Stimulated activated CD8-positive, alpha-beta memory T cell treated with anti-CD3 and anti-CD28 coated beads, Interleukin-2, amount 100 ng/mL, for 1 hour (primary cell): Measurements from ENCODE around the gene SND1.

Experiments
- DNase-seq, 2 donors: peaks; one replicate each; pipeline ENCODE4 v3.0.0-alpha.2; 2020; ENCODE audit warnings: low read depth in 2 of 2

The SND1 gene

DNA sequence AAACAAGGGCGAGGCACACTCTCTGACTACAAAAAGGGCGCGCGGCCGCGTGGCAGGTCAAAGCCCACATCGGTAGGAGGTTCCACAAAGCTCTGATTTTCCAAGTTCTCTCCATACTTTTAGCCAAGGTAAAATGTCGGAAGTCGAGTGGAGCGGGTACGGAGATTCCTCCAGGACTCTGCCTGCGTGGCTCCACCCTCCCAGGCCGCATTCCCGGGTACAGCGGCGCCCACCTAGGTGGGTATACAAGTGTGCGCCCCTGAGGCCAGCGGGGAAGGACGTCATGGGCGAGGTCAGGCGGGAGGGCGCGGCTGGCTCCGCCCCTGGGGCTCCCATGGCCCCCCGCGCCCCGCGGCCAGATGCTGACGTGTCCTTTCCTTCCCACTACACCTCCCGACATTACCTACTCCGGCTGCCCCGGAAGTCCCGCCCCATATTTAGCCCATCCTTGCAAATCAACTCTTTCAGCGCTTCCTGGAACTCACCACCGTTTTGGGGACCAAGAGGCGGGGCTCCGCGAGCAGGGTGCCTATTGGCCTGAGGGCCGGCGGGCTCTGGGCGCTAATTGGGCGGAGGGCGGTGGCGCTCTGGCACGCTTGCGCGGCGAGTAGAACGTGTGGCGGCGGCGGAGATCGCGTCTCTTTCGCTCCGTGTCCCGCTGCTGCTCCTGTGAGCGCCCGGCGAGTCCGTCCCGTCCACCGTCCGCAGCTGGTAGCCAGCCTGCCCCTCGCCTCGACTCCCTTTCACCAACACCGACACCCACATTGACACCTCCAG, at the start of gene SND1:
SND1 (plus strand) TSS at position 639 of the 777 bp plus-strand sequence. CDS start 180 bp downstream, outside the sequence.
- peak; percentile 94 to 97 for DNase-seq

DNA sequence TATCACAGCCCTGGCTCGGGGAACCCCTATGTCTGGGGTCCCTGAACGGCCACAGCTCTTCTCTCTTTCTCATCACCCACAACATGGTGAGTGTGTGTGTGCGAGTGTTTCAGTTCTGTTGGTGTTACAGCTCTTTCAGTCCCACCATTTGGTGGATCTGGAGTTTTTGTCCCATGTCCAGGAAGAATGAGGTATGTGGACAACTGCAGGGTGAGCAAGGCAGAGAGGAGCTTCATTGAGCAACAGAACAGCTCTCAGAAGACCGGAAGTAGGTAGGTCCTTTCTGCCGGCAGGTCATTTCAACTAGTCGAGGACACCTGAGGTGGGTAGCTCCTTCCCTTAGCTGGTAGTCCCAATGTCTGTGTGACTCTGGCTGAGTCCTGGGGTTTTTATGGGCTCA, 43.5 kb upstream of the SND1 start:
- DNase-seq, result no peak

DNA sequence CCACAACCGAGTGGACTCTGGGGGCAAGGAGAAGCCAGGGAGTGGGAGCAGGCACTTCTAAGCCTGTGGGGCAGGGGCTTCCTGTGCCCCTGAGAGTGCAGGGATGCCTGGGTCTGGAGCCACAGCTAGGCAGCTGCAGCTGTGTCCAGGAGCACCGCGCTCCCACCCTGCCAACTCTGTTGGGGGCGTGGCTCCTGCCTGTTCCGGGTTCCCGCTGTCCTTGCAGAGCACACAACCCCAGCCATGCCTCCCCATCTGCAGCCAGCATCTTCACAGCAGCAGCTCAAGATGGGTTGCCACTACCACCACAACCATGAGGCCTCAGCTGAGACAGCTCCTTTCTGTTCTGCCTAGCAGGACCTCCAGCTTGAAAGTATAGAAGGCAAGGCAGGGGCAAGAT, 42.7 kb upstream of the SND1 start:
- no peak for DNase-seq

DNA sequence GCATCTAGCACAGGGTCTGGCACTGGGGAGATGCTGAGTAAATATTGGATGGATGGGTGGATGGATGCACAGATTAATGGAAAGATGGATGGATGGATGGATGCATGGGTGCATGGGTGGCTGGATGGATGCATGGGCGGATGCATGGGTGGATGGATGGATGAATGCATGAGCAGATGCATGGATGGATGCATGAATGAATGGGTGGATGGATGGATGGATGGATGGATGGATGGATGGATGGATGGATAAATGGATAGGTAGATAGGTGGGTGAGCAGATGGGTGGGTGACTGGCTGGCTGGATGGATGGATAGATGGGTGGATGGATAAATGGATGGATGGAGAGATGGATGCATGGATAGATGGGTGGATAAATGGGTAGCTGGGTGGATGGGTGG, 39.7 kb upstream of the SND1 start:
- DNase-seq, result no peak

DNA sequence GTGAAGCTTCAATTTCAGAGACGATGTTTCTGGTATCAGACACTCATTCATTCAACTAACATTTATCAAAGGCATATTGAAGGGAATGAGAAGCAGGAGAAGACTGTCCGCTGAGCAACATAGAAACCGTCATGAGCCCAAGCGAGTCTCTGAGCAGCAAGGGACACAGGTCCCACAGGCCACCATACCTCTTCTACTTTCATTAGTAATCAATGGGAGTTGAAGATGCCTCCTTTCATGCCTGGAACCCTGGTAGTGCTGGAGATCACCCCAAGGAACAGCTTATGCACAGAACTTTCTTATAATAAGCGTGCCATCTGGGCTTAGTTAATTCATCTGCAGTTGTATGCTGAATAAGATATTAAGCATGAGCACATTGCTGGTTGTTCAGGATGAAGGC, 35.3 kb upstream of the SND1 start:
- no peak for DNase-seq

DNA sequence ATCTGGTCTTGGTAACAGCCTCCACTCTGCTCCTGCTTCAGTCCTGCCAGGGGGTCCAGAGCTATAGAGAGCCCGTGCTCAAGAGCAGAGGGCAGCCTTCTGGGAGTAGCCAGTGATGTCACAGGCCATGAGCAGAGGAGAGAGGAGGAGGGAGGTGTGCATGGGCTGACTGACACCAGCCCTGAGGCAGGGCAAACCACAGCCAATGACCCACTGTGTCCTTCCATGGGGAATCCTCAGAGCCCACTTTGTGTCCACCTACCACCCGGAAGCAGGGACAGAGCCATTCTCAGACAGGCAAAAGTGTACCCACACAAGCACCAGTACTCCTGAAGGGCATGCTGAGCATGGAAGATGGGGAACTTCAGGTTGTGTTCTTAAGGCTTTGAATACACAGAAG, 34.0 kb upstream of the SND1 start, which contains the start of gene PAX4:
PAX4 (minus strand) TSS at position 101 of the 400 bp plus-strand sequence. CDS start 2,214 bp downstream, outside the sequence.
- no peak for DNase-seq

DNA sequence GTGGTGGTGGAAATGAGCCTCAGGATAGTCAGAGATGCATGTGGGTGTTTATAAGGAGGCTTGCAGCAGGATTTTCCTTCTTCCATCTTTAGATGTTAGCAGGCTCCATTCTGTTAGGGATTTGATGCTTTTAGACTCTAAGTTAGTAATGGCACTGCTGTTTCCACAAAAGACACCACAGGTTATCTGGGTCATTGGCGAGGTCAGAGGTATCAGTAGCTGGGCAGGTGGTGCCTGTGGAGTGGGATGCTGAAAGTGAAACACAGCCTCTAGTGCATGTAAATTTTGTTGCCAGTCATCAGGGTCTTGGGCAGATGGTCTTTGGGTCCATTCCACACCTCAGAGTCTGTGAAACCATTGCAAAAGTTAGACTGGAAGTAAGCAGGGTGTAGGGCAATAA, 33.2 kb upstream of the SND1 start:
- DNase-seq, result no peak

DNA sequence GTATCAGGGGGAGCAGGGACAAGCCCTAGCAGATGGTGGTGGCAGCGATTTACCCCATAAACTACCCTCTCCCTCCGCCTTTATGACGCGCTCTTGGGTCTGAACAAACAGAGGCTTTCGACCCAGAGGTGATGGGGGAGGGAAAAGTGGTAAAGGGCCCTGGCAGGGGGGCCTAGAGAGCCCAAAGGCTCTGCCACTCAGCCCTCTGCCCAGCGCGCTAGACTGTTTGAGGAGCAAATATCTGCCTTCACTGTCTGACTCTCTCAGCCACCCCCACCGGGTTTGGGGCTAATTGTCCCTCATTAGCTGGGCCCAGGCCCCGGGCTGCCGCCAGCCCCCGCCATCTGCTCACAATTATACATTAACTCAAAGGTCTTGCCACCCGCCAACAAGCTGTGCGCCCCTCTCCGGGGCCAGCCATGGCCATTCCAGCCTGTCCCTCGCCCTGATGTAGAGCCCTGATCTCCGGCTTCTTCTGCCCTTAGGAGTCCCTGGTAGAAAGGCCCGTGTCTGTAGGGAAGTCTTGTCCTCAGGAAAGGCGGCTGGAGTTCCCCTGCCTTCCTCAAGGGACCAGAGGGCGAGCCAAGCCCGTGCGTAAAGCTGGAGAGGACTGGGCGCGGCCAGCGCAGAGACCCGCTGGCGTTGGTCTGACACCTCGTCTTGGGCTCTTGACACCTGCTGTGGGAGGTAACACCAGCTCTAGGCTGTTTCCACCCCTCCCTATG, 32.2 kb upstream of the SND1 start:
- no peak for DNase-seq

DNA sequence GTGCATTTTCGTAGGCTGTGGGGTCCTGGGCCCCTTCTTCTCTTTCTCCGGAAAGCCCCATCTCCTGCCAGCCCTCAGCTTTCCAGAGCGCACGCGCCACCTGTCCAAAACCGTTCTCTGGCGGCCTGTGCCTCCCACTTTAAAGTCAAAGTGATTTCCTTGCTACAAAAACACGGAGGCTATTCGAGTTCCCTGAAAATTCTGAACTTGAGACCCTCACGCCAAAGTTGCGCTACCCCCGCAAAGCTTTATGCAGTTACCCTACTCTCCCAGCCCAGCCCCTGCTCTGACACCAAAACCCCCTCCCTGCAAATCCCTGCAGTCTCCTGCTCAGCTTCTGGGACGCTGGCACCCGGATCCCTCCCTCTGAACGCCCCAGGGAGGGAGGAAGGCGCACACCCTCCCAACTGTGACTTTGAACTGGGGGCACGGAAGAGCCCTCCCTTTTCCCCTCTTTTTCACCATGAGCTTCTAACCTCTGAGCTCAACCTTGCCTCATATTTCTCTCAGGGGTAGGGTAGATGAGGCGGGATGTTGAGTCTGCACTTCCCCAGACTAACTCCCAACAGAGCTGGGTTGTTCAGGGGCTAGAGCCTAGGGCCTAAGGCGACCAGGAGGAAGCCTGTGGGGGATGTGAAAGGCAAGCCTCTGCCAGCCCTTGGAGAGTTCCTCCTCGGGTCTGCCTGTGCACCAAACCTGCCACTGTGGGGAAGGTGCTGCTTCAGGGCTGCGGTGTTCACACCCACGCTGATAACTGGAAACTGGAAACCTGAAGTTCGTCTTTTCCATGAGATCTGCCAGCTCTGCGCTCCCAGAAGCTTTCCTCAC, 31.4 kb upstream of the SND1 start:
- DNase-seq, result no peak

DNA sequence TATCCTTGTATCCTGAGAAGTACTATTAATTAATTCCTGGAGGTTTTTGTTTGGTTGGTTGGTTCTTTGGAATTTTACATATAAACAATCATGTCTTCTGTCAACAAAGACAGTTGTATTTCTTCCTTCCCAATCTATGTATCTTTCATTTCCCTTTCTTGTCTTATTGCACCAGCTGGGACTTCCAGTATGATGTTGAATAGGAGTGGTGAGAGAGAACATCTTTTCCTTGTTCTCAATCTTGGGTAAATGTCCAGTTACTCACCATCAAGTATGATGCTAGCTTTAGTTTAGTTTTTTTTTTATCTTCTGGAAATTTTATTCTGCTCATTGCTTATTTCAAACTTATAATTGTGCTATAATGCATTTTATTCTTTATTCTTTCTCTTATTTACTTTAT, 26.7 kb upstream of the SND1 start:
- DNase-seq, result no peak

DNA sequence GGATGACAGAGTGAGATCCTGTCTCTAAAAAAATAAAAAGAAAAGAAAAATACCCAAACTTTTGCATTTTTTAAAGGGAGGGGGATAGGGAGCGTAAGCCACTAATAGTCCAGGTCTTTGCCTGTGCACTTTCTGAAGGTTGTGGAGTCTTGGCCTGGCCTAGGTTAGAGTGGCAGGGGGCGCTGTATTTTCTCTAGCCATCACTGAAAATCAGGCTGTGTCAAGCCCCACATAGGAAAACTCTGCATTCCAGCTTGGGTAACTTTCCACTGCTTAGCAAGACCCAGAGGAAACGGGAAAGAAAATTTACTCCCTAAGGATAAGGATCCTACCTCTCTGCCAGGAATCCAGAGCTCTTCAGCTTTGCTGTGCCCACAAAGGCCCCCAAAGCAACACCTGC, 23.5 kb upstream of the SND1 start:
- DNase-seq, result no peak

DNA sequence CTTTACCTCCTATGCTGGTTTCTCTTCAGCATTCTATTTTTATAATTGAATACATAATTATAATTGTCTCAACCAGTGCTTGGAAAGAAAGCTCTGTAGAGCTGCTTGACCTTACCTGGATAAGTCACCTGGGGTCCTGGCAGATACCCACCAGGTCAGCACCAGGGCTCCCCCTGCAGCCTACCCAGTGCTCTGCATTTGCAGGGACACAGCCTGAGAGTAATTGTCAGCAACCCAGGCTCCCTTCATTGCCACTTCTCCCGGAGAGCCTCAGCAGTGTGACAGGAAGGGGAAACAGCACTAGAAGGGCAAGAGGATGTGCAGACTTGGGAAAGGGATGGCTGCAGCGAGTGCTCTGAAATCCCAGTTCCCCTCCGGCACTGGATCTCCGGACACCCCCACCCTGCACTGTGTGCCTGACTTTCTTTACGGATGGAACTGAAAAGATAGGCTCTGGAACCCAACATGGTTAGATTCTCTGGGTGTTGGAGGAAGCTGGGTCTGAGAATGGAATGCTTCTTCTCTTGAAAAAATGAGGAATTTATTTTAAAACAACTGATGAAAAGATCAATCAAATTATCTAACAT, 22.6 kb upstream of the SND1 start:
- no peak for DNase-seq

DNA sequence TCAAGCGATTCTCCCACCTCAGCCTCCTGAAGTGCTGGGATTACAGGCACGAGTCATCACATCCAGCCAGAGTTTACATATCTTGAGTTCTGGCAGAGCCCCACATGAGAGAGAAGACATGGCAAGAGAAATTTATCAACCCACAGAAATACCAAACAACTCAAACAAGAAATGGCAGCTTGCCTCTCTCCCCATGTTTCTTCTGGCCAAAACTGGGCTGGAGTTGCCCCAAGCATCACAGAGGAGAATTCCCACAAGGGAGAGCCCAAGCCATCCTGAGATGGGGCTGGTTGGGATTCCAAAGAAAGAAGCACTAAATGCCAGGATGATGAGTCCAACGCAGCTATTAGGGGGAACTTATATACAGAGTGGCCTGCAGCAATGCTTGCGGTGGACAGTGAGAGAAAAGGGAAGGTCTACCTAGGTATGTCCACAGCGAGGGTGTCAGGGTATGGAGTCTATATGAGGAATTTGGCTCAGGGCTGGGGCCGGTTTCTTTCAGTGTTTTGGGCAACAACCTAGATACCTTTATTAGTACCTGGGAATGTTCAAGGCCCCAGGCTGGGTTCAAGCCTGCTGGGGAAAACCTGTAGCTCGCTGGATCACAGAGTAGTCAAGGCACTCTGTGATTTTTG, 19.6 kb upstream of the SND1 start:
- no peak for DNase-seq

DNA sequence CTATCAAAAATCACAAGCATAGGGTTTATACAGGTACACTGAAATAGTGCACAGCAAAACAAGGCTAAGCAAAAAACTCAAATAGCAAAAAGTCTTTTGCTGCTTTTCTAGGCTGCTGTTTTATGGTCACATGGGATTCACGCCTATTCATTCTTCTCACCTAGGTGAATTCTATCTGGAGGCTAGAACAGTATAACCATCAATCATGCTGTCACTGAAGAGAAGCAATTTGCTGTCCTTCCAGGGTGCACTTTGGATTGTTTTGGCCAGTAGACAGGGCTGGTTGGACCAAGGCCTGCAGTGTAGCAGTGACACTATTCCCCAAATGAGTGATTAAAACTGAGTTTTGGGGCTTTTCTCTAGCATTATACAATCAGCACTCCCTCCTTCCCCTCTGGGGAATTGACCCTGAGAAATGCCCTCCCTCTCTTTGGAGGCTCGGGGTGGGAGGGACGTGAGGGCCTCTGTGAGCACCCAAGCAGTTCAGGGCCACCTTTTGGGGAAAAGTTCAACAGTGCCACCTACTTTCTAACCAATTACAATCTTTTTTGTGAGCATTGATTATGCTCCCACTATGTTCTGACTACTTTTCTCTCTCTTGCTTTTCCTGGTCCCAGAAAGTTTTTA, 16.2 kb upstream of the SND1 start:
- no peak for DNase-seq

DNA sequence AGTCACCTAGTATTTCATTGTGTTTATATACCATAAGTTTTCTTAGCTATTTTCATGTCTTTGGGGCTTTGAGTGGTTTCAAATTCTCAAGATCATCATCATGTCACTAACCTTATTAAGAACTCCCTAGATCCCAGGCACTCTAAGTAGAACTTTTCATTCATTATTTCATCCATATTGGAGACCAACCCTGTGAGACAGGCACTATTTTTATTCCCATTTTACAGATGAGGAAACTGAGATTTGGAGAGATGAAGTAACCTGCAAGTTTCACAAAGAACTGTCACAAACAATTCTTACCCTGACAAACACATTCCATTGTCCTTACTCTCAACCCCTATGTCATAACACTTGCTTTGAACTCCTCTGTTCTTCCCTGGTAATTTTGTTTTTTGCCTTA, 13.8 kb upstream of the SND1 start:
- no peak for DNase-seq

DNA sequence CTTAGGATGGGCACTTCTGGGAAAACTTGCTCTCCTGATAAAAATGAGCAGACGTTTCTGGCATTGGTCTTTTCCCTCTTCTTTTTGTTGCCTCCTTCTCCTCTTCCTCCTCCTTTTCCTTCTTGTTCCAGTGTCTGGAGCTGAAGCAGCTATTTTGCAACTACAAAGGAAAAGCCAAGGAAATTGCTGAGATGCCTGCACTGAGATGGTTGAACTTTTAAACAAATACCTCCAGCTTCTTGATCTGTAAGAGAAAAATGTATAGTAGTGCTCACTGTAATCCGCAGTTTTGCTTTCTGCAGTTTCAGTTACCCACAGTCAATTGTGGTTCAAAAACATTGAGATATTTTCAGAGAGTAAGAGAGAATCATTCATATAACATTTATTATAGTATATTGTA, 7.5 kb upstream of the SND1 start:
- no peak for DNase-seq

DNA sequence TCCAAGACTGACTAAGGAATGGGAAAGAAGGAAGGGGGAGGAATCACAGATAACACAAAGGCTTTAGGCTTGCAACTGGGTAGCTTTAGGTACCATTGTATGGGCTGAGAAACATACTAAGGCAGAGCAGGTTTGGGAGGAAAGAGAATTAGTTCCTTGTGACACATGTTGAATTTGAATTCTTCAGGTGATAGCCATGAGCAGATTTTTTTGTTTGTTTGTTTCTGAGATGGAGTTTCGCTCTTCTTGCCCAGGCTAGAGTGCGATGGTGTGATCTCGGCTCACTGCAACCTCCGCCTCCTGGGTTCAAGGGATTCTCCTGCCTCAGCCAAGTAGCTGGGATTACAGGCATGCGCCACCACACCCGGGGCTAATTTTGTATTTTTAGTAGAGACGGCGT, 4.4 kb upstream of the SND1 start:
- no peak for DNase-seq

DNA sequence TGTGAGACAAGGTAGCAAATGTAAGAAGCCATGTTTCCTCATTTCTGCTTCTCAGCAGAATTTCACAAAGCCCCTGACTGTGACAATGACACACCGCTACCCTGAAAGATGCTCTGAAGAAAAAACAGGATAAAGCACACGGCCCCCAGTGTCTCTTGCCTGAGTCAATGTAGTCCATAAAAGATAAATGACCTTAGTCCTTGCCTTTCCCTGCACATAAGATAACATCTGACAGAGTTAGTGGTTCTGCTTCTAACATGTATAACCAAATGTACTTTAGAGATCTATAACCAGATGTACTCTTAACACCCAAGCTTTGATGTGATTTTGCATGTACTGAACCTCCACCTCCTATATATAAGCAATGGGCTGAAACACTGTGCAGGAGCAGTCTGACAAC, 3.0 kb upstream of the SND1 start:
- no peak for DNase-seq

DNA sequence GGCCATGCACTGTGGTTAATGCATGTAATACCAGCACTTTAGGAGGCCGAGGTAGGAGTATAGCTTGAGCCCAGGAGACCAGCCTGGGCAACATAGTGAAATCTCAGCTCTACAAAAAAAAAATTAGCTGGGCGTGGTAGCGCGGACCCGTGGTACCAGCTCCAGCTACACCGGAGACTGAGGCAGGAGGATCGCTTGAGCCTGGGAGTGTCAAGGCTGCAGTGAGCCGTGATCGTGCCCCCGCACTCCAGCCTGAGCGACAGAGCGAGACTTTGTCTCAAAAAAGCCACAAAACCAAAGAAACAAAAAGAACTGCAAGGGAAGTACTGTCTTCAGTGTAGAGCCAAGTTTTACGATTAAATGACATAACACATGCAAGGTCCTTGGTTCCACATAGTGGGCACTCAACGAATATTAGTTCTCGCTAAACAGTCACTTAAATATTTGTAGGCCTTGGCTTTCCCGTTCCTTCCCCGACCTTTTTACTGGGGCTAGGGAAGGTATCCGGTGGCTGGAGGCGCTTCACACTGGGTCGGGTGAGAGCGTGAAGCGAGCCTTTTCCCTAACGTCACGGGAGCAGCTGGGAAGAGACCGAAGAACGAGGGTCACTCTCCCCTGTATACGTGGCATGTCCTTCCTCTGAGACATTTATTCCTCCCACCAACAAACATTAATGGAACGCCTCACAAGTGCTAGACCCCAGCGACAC, 993 bp upstream of the SND1 start:
- DNase-seq, result peak in 1 of 2 donors; percentile 1
